GM19395 (cell line): Measurements from ENCODE around the gene KLHL34.

Experiments used
- ATAC-seq: cut with Tn5 transposase; IDR thresholded peaks from one replicate; pipeline ENCODE4 v1.9.1; 2021; ENCODE audit warnings: mild to moderate bottlenecking, moderate library complexity; ENCODE audit not compliant: unreplicated experiment

The KLHL34 gene, protein sequence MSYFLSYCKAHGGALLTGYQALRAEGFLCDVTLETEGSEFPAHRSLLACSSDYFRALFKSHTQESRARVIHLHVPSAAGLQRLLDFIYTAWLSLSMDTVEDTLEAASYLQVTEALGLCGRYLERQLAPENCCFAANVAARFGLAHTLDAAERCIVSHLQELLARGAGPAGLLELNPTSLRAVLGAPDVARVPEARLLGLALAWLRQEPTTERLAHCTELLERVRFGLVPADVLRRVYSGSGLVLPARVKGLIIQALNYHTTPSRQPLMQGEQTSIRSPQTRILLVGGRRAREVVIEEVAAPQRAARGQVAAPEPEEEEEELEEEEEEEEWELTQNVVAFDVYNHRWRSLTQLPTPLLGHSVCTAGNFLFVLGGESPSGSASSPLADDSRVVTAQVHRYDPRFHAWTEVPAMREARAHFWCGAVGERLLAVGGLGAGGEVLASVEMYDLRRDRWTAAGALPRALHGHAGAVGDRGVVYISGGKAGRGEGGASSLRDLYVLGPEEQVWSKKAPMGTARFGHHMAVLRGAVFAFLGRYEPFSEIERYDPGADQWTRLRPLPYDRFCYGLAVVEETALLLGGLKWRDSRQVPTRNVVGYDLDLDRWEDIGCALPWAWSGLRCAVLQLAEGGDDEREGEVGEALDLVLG

DNA sequence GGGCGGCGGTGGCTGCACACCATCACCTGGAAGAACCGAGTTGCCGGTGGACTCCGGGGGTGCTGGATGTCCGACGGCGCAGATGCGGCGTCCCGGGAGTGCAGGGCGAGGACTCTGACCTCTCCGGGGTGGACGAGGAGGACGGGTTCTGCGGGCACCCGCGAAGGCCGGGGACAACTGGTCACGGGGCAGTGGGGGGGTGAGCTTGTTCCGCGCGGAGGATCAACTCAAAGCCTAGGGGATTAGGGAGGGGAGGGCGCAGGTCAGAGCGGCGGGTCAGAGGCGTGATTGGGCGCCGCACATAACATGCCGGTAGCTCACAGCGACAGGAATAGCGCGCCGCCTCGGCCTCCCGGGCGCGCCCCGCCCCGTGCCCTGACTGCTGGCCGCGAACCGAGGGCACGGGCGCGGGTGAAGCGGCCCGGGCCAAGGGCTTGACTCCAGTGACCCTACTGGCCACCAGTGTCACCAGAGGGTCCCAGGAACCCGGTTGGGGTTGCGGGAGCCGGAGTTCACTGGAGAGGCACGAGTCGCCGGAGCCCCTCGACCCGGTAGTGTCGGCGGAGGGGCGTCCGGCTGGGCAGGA, at the start of gene KLHL34:
TSS of gene KLHL34 (minus strand) at position 179 of the 586 bp plus-strand sequence. CDS start 542 bp downstream, outside the sequence.
- ATAC-seq, result no peak

DNA sequence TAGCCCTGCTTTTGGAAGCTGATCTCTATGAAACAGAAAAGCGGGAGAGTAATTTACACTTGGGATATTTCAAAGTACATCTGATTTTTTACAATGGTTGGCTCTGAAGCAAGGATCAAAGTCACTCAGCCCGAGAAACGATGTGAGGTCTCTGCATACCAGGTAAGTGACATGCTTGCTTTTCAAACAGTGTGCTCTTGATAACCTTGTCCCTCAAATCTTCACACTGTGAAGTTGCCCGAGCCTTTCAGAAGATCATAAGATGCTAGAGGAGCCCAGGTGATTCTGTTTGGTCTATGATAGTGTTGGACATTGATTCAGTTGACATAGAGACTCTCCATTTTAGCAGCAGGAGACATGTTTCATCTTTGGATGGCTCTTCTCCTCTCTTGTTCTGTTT, 47.1 kb upstream of the KLHL34 start:
- ATAC-seq, result no peak

DNA sequence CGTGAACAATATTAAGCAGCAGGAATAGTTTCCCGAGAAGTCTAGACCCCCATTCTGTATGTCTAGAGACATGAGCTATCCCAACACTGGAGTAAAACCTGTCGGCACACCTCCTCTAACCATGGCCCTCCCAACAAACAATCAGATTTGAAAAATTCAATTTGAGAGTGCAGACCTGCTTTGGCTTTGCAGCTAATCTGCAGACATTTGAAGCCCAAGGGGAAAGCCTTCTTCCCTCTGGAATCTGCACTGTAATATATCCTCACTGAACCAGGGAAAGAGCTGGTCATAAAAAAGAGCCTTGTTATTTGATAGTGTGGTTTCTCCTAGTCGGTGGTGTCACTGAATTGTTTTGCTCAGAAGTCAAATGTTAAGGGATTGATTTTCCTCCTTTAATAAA, 44.6 kb upstream of the KLHL34 start:
- no peak for ATAC-seq

DNA sequence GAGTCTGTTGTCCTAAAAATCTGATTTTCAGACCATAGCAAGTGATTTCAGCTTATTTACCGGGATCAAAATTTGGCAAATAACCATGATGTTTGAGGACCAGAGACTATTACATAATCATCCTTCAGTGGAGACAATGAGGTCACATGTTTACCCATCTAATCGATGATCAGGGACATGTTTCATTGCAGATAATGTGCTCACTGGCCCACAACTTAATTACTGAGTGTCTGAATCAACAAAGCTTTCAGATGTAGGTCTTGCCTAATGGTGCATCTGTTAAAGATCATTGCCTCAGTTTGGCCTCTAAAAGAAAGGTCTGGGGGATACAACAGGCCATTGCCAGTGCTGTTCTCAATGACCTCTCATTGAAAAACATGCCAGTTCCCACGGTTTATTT, 42.8 kb upstream of the KLHL34 start:
- no peak for ATAC-seq

DNA sequence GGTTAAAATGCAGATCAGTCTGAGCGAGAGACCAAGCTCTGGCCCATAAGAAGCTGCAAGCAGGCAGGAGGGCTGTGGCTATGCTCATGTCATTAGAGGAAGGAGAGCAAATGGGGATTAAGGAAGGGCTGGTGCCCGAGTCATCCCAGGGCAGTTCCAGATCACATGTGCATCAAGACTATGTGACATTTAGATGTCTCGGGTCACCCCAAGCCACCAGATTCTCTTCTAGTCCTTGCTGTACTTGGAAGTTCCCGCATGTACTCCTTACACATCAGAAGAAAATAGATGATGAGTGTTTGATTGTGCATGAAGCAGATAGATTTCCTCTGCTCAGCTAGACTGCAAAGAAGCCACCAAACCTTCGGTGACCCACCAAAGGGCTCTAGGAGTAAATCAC, 42.1 kb upstream of the KLHL34 start:
- ATAC-seq, result no peak

DNA sequence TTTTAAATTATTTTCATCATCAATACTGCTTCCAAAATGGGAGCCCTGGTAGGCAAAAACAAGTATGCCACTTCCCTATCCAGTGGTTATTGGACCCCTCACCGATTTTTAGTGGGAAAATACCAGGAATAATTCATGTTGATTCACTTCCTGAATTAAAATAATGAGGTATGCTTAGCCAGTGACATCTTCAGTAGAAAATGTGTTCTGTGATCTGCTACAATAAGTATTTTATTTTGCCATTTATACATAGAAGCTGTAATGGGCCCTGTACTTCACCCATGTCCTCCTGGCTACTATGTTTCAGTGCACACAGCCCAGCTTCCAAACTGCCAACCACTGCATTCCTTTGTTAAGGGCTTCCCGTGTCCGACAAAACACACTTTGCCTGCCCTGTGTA, 41.0 kb upstream of the KLHL34 start:
- ATAC-seq, result no peak

DNA sequence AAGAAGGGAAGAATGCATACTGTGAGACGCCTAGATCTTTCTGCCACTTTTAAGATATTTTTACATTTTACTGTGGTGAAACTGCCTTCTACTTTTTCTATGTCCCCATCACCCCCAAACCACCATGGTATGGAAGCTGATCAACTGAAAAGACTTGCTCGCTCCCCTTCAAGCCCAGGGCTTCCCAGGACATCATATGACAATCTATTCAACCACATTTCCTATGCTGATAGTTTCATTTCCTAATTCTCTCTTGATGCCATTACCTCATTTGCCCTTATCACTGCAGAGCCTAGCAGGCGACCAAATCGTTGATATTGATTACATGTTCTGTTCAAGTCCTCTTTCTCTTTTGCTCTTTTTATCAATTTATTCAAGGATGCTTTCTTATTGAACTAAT, 40.1 kb upstream of the KLHL34 start:
- no peak for ATAC-seq

DNA sequence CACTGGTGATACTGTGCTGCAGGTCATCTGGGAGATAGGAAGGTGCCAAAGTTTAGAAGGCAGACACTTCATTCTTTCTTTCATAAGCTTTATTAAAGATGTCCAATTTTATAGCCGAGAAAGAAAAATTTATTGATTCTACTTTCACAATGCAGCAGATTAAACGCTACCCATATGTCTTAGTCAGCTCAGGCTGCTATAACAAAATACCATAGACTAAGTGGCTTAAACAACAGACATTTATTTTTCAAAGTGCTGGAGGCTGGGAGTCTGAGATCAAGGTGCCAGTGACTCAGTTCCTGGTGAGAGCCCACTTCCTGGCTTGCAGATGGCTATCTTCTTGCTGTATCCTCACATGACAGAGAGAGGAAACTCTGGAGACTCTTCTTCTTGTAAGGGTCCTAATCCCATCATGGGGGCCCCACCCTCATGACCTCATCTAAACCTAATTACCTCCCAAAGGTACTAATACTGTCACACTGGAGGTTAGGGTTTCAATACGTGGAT, 33.4 kb upstream of the KLHL34 start:
- no peak for ATAC-seq

DNA sequence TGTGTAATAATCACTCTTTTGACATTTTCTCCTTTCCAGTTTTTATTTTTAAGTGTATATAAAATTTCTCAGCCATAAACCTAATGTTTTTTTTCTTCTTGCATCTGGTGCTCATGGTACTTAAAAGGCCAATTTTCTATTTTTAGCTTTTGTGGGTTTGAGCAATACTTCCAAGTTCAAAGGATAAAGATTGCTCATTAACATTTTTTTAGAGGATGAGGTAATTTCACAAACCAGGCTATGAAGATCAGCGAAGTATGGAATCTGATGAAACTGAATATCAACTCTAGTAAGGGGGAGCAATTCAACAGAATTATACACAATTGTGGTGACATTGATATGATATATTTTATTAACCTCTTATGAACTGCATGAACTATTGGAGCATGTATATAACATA, 25.8 kb upstream of the KLHL34 start:
- no peak for ATAC-seq

DNA sequence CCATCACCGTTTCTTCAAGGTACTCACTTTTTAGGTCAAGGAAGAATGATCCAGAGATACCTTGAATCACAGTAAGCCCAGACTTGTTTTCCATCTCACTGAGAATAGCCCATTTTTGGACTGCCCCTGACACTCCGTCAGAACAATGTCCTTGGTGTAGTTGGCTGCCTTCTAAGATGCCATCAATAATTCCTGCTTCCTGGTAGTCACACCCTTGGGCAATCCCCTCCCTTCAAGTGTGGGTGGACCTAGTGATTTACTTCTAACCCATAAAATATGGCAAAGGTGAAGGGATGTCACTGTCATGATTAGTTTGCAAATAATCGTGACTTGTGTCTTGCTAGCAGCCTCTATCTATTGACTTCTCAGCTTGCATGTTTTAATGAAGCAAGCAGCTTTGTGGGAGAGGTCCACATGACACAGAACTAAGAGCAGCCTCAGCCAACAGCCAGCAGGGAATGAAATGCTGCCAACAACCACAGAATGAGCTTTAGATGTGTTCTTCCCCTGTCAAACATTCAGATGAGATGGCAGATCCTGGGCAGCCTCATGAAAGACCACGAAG, 20.0 kb upstream of the KLHL34 start:
- ATAC-seq, result no peak

DNA sequence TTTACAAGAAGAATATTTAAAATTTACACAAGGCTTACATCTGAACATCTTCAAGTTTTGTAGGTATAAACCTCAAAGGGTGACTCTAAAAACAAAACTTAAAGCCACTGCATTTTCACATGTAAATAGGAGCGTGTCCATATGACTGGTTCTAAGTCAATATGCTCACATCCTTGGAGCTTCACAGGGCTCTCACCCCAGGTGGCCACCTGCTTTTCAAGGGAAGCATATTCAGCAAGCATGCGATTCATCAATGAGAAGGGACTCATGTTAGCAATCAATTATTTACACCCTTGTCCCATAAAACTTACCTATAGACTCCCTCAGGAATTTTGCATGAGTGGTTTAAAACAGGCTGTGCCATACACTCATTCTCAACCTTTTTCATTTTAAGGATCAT, 17.8 kb upstream of the KLHL34 start:
- ATAC-seq, result no peak

DNA sequence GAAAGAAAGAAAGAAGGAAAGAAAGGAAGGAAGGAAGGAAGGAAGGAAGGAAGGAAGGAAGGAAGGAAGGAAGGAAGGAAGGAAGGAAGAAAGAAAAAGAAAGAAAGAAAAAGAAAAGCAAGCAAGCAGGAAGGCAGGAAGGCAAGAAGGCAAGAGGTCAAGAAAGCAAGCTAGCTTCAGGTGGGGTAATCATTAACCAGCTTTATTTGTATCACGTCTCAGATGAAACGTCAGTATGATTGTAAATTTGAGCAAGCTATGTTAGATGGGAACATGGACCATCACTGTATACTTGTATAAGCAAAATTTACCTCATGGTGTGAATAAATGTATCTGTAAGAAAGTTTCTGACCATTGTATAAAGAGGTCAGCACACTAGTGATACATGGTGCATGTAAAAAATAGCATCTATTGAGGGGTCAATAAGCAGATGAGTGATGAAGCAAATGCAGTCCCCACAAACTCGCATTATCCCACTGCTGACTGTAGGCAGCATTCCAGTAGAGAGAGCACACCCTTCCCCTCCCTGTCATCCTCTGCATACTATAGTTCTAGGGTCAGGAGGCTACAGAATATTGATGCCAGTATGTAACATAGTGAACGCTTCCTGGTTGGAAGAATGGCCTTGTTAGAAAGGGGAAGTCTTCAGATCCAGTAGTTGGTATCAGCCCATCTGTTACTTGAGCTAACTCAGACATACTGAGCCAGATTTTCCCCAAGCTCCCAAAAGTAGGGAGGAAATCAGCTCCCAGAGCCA, 16.5 kb upstream of the KLHL34 start:
- no peak for ATAC-seq

DNA sequence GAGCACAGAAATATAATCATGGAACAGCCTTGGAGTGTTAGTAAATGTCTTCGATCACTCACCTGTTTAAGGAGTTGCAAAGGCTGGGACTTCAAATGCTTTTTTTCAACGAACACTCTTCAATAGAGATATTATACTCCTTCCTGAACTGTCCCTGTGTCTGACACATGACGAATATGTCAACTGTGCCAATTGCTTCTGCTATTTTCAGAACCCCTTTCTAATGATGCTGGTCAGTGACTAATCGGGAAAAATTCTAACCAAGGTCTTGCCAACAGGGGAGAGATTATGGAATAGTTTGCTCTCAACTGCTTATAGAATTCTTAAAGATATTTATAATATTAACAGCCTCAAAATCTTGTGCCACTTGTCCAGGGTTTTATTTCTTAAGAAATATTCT, 8.5 kb upstream of the KLHL34 start:
- no peak for ATAC-seq

DNA sequence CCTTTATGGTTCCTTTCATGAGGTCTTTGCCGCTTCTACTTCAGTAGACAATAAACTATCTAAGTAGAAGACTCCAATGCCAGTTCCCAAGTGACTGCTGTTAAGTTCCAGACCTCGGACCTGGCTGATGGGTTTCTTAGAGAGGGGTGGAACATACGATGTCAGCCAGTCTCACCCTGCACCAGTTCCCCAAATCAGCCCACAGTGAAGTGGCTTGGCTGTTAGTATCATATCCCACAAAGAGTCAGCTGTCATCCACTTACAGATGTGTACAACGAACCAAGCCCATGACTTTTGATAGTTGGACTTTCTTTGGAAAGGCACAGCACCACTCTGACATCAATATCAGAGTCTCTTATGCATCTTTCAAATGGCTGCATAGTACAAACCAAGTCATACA, 8.1 kb upstream of the KLHL34 start:
- ATAC-seq, result no peak

DNA sequence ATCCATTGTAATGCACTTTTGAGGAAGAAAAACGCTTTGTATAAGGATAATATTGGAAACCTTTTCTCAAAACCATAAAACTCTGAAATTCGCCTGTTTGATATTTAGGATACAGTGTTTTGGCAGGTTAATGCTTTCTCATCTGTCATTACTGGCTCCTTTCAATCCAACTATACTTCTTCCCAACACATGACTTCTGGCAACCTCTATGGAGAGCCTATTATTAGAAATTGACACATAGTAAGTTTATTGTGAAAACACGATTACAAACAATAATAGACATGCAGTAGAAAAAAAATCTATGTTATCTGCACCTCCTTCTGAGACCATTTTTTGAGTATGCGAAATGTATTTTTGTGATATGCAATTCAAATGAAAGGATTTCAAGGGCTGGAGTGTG, 4.6 kb upstream of the KLHL34 start:
- no peak for ATAC-seq

DNA sequence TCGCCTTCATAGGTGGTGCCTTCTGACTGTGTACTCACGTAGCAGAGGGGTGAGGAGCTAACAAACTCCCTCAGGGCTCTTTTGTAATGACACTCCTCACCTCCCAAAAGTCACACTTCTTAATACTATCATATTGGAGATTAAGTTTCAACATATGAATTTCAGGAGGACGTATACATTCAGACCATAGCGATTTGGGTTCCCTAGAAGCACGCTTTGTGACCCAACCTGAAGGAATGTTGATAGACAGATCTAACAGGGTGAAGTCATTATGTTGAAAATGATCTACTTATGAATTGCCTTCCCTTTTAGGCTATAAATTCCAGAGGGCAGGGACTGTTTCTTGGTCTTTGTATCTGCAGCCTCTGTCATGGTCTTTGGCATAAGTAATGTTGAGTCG, 3.2 kb upstream of the KLHL34 start:
- ATAC-seq, result no peak

DNA sequence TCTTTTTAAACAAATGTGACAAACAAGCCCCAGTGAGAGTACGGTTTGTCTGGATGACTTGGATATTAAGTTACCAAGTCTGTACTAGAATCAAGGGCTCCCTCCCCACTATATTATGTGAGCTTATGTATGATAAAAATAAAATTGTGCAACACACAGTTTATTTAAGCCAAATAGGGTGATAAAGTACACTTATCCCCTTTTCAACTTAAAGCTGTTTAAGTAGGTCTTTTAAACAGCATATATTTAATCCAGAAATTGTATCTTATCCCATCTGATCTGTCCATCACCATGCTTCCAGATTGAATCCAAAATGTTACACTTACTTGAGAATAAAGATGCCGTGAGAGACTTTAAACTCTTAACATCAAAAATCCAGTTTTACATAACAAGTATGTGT, 2.0 kb upstream of the KLHL34 start:
- no peak for ATAC-seq

DNA sequence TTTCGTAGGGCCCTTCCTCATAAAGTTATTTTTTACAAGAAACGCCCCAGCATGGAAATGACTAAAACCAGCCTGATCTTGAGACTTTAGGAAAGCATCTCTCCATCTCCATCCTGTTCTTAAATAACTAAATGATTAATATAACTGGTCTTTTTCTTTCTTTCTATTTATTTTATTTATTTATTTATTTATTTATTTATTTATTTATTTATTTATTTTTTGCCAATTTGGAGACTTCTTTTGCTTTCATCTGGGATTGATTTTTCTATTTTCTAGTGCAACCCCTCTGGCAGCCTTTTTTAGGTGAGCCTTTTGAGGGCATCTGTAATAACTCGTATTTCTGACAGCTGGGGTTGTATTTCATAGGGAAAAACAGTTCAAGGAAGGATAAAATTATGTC, 1.2 kb upstream of the KLHL34 start:
- no peak for ATAC-seq

DNA sequence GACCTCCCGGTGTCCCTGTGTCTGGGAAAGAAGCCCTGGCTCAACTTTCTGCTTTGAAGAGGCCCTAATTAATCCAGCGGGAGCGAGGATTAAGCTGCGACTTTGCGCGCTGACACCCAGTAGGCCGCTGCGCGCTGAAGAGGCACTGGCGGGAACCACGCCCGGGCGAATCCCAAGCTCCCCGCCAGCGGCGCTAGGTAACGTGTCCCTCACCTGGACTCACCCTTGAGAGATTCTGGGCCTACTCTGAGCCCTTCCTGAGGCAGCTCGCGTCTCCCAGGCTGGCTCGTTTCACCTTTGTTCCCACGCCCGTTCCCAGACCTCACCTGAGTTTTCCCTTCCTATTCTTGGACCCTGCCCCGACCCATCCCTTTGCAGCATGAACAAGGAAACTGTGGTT, 616 bp upstream of the KLHL34 start:
- ATAC-seq, result no peak

DNA sequence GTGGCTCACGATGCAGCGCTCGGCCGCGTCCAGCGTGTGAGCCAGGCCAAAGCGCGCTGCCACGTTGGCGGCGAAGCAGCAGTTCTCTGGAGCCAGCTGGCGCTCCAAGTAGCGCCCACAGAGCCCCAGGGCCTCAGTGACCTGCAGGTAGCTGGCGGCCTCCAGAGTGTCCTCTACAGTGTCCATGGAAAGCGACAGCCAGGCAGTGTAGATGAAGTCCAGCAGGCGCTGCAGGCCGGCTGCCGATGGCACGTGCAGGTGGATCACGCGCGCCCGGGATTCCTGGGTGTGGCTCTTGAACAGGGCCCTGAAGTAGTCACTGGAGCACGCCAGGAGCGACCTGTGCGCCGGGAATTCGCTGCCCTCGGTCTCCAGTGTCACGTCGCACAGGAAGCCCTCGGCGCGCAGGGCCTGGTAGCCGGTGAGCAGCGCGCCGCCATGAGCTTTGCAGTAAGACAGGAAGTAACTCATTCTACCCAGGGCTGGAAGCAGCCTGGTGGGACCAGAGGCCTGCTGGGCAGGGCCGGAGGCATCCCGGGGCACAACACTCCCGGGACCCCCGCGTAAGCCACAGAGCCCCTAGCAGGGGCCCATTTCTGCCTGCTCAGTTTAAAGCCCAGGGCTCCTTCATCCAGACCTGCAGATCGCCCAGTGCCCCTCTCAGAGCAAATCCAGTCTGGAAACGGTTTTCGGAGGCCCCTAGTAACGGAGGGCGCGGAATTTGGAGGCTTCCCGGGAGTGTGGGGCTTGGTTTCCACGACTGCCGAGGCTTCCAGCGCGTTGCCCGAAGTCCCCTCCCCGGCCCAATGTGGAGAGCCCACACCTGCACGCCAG, 595 bp downstream of the KLHL34 start:
- ATAC-seq, result no peak
